NCI-H2196 (cell line): ENCODE data around the gene CCDC185.

Experiments
- DNase-seq: peaks from one replicate; lab custom pipeline; 2025; ENCODE audit not compliant: unreplicated experiment; lab: John Stamatoyannopoulos, UW

Gene CCDC185

DNA sequence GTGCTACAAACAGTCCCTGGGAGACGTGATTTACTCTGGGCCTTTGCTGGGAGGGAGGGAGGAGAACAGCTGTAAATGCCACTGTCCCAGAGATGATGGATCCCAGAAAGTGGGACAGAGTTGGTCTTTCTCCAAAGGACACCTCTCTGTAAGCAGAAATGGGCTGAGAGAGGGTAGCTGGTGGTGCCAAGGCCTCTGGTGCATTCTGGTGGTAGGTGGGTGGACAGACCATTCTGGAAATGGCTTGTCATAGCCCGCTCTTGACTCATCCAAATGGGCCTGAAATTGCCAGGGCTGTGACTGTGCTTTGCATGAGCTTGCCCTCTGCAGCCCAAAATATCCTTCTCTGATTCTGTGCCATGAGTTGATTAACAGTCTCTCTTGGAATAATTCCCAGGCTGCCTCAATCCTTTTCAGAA is 36.1 kb downstream of the CCDC185 start:
- no peak for DNase-seq

DNA sequence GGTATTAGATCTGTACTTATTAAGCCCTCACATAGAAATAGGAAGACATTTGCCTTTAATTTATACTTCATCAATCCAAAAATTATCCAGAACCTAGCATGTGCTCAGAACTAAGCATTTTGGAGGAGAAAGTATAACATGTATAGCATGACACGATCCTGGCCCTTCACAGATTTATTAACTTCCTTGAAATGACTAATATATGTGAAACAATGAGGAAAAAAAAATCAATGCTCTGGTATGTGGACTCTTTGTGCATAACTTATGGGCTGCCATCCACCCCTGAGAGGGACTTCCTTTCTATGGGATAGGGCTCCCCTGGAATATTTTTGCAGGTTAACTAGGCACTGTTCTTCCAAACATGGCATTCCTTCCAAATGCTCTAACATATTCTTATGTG is 36.6 kb downstream of the CCDC185 start:
- no peak for DNase-seq

DNA sequence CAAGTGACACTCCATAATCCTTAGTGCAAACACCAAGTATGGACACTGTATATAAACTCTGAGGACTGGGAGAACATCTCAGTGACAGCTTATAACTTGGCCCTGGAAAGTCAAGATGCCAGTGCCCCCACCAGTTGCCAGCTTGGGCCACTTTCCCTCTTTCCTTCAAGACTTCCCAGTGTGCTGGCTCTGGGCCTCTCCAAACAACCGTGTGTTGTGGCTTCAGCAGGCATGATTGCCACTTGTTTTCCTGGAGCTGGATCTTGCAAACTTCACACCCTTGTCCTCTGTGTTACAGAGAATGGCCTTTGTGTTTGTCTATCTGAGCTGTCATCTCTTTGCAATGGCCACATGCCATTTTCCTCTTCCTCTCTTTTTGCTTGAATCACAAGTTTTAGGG is 37.0 kb downstream of the CCDC185 start:
- no peak for DNase-seq

DNA sequence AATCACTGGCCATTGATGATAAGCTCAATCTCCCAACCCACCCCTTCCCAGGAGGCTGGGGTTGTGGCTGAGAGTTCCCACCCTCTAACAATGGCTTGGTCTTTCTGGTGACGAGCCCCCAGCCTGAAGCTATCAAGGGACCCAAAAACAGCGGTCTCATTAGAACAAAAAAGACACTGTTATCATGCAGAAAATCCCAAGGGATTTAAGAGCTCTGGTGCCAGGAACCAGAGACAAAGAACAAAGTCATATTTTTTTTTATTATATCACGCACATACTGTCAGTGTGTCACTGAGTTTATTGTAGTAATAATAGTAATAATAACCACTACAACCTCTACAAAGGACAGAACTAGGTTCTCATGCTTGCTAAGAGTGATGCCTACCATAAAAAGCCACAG is 43.9 kb downstream of the CCDC185 start:
- DNase-seq = no peak

DNA sequence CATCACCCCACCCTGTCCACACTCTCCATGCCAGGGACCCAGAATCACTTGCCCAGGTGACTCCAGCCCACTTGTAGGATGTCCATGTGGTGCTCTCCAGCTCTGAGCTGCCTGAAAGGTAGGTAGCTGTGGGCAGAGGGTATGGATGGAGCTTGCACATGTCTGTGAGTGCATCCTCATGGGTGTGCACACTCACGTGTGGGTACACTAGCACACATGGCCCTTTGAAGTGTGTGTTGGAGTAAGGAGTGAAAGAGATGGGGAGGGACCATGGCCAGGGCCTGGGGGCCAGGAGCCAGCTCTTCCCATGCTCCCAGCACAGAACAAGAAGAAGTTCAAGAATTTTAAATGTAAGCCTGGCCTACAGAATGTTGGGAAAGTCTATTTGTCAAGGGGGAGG is 50.2 kb downstream of the CCDC185 start:
- no peak for DNase-seq

DNA sequence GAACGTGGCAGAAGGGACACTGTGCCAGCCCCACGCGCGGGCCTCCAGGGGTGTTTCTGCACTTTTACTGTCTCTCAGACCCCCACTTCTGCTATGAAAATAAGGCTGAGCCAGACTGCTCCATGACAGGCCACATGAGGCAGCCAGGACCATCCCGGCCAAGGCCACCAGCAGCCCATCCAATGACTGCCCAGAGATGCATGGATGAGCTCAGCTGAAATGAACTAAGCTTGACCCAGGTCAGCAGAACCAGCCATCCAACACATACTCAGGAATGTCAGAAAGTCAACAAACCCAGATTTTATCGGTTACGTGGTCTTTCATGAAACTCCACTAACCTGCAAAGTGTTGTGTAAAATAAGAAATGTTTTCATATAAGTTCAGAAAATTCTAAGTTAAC is 51.2 kb downstream of the CCDC185 start:
- DNase-seq = no peak
